ENCODE results near the gene NLRP3. TPM values are rescaled to one million over a fixed set of nuclear protein-coding genes. Genes with fewer than 3 reads are reported as not detected.

Gene NLRP3
- total and polyA plus RNA-seq, 10 of the 15 experiments (the other 5 are each of a cell fraction or from before 2014, with no cell fraction given) = 1.8 to 10.4 (median 5.0) TPM

GRCh38 chr1:247448107-247448791 is 32.3 kb downstream of the NLRP3 start:
- H3K4me3 ChIP-seq = no peak overlapping the region
- TF ChIP-seq NR2C1 (IDR thresholded peaks at IDR 0.05) = no peak
- peak; percentile 52 for TF ChIP-seq SIX5 (IDR thresholded peaks at IDR 0.05; ENCODE audit: low read depth, low read length, severe bottlenecking)
- TF ChIP-seq YY1 (IDR thresholded peaks at IDR 0.05; ENCODE audit: low read depth, low read length) = peak; percentile 91
- ATAC-seq (no peak), DNase-seq (ENCODE audit: low read depth, low spot score) (no peak), FAIRE-seq (no peak)
- no peak overlapping the region for H3K9ac ChIP-seq (ENCODE audit: control insufficient read depth, insufficient read depth, low read length)
- H2AFZ ChIP-seq (ENCODE audit: control insufficient read depth, low read depth, low read length) = peak overlapping the region; percentile 24
- H4K20me1 ChIP-seq (ENCODE audit: control insufficient read depth, insufficient read depth) = no peaks in the 10 kb centered on the region
- POLR2A ChIA-PET = no interaction called here
- RAD21 ChIA-PET (ENCODE audit: unreplicated experiment) = interaction anchor here (0.8 to 2.0 kb wide), 3 partner anchors 38 to 255 kb away, joined by 3 to 10 read pairs (median 4); no protein-coding TSS in a partner anchor
- H3K36me3 ChIP-seq (ENCODE audit: control insufficient read depth in 2 of 2, insufficient read depth in 2 of 2, low read length in 1 of 2) = peaks cover 0 to 1% of the 10 kb centered on the region in 2 experiments; a peak in 2 of 4 replicates
- CTCF ChIA-PET = interaction anchor here (1.4 to 1.7 kb wide), 3 partner anchors 16 to 75 kb away, joined by 3 to 4 read pairs (median 3); no protein-coding TSS in a partner anchor
- intact Hi-C loops (cut with micrococcal nuclease; ENCODE audit: unreplicated experiment) (no loop called here), in situ Hi-C loops (cut with MboI) (no loop called here)
- SMC1A ChIA-PET (ENCODE audit: uncharacterized antibody, unreplicated experiment) = interaction anchor here (1.0 to 1.9 kb wide), 5 partner anchors 9 to 23 kb away, joined by 4 to 8 read pairs (median 4); no protein-coding TSS in a partner anchor
- H3K79me2 ChIP-seq (ENCODE audit: control insufficient read depth, insufficient read depth, low read length) = no peaks in the 10 kb centered on the region
- no peaks in the 10 kb centered on the region for H3K27me3 ChIP-seq (replicated peaks in 1 of 2; ENCODE audit: control insufficient read depth in 2 of 2, insufficient read depth in 2 of 2, low read length in 1 of 2)
- H3K9me3 ChIP-seq (replicated peaks; ENCODE audit: control insufficient read depth, insufficient read depth, low read length) = no peaks in the 10 kb centered on the region; the same call in 2 of the 3 replicates
- H3K4me2 ChIP-seq (ENCODE audit: control insufficient read depth, insufficient read depth) = no peak overlapping the region
- BruUV-seq (replicated peaks) = no TSS peak
- H3K4me1 ChIP-seq (ENCODE audit: control insufficient read depth, insufficient read depth, low read length) = no peaks in the 10 kb centered on the region
- WGBS (ENCODE audit: insufficient coverage, insufficient replicate concordance, low lambda C conversion rate, missing lambda C conversion rate) = 53% methylated on average over 31 of the region's 31 CpGs
- no peak overlapping the region for H3K27ac ChIP-seq (ENCODE audit: control insufficient read depth, insufficient read depth)

GRCh38 chr1:247451388-247452010 is 35.5 kb downstream of the NLRP3 start:
- no TSS peak for BruUV-seq (replicated peaks)
- no peaks in the 10 kb centered on the region for H3K36me3 ChIP-seq (ENCODE audit: control insufficient read depth in 2 of 2, insufficient read depth in 2 of 2, low read length in 1 of 2)
- ATAC-seq (no peak), FAIRE-seq (no peak), DNase-seq (ENCODE audit: low read depth, low spot score) (no peak)
- no peak overlapping the region for H3K27ac ChIP-seq (ENCODE audit: control insufficient read depth, insufficient read depth)
- 65% methylated on average over 23 of the region's 23 CpGs for WGBS (ENCODE audit: insufficient coverage, insufficient replicate concordance, low lambda C conversion rate, missing lambda C conversion rate)
- POLR2A ChIA-PET = no interaction called here
- H3K79me2 ChIP-seq (ENCODE audit: control insufficient read depth, insufficient read depth, low read length) = no peaks in the 10 kb centered on the region
- no peak overlapping the region for H3K4me3 ChIP-seq
- TF ChIP-seq FOXM1 (IDR thresholded peaks at IDR 0.05; ENCODE audit: low read depth, low read length) (no peak), HDAC6 (IDR thresholded peaks at IDR 0.05; ENCODE audit: unreplicated experiment) (no peak), RUNX3 (IDR thresholded peaks at IDR 0.05; ENCODE audit: low read length) (no peak)
- in situ Hi-C loops (cut with MboI) = no loop called here
- no peak overlapping the region for H3K9ac ChIP-seq (ENCODE audit: control insufficient read depth, insufficient read depth, low read length)
- H3K9me3 ChIP-seq (replicated peaks; ENCODE audit: control insufficient read depth, insufficient read depth, low read length) = no peaks in the 10 kb centered on the region; the same call in 2 of the 3 replicates
- SMC1A ChIA-PET (ENCODE audit: uncharacterized antibody, unreplicated experiment) = interaction anchor here (1.2 to 3.6 kb wide), 4 partner anchors 11 to 61 kb away, joined by 3 to 17 read pairs (median 3); no protein-coding TSS in a partner anchor
- H4K20me1 ChIP-seq (ENCODE audit: control insufficient read depth, insufficient read depth) = no peaks in the 10 kb centered on the region
- RAD21 ChIA-PET (ENCODE audit: unreplicated experiment) = no interaction called here
- intact Hi-C loops (cut with micrococcal nuclease; ENCODE audit: unreplicated experiment) = no loop called here
- H3K27me3 ChIP-seq (replicated peaks in 1 of 2; ENCODE audit: control insufficient read depth in 2 of 2, insufficient read depth in 2 of 2, low read length in 1 of 2) = 0 out of 4 replicates have a peak, but pooled peaks cover 0 to 2% of the 10 kb centered on the region in 2 experiments
- H2AFZ ChIP-seq (ENCODE audit: control insufficient read depth, low read depth, low read length) = no peak overlapping the region
- no peak overlapping the region for H3K4me2 ChIP-seq (ENCODE audit: control insufficient read depth, insufficient read depth)
- CTCF ChIA-PET = interaction anchor here (1.6 kb wide), 1 partner anchor 62 kb away, joined by 7 read pairs; no protein-coding TSS in a partner anchor
- no peaks in the 10 kb centered on the region for H3K4me1 ChIP-seq (ENCODE audit: control insufficient read depth, insufficient read depth, low read length)
